ENCODE data around the gene CDC16.

Gene CDC16

DNA sequence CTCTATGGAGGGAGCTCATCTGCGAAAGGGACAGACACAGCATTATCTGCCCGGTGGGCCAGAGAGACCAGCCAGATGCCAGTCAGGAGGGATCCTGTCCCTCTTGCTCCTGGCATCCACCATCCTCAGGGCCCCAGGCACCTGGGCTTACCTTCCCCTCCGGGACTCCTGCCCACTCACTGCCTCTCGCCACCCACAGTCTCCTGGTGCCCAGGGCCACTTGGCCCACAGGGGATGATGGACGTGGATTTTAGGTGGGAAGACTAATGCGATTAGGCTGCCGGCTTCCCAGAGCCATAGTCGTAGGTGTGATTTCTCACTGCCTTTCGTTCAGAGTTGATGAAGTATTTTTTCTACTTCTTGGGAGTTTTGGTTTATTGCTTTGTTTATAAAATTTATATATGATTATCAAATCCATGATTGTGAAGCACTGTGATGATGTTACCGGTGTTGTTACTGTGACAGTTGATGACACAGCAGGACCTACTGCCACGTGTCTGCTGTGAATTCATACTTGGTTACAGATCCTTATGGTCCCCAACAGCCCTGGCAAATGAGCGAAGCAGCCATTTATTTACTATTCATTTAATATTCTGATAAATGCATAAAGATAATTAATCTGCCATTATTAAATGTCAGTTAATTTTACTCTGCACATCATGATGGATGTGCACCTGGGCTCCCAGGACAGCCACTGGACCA lies 65.1 kb downstream of the CDC16 start:
- no peak for DNase-seq (ENCODE audit: low read depth in 1 of 2, low spot score in 1 of 2)

DNA sequence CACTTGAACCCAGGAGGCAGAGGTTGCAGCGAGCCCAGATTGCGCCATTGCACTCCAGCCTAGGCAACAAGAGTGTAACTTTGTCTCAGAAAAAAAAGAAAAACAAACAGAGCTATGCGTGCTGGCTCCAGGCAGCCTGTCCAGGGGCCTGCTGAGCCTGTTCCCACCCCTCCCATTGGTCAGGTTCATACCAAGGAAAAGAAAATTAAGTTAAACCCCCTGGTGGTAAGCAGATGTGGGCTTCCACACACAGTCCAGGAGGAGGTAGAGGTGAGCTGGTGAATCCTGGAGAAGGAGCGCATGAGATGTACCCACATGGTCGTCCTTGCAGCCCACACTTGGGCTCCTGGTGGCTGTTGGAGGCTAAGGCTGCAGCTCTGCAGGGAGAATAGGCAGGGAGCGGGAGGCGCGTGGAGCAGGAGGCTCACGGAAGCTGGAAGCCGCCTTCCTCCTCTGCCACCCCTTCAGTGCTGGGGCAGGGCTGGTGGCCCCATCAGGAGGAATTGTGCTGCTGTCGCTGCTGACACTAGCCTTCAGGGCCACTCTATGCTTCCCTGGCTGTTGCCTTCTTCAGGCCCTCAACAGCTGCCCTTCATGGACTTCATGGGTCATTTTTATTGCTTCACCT lies 69.1 kb downstream of the CDC16 start:
- no peak for DNase-seq (ENCODE audit: low read depth in 1 of 2, low spot score in 1 of 2)

- DNase-seq (ENCODE audit: low read depth in 1 of 2, low spot score in 1 of 2) = no peak
Measured at GRCh38 chr13:114304346-114305034, 69.8 kb downstream of the CDC16 start.

DNA sequence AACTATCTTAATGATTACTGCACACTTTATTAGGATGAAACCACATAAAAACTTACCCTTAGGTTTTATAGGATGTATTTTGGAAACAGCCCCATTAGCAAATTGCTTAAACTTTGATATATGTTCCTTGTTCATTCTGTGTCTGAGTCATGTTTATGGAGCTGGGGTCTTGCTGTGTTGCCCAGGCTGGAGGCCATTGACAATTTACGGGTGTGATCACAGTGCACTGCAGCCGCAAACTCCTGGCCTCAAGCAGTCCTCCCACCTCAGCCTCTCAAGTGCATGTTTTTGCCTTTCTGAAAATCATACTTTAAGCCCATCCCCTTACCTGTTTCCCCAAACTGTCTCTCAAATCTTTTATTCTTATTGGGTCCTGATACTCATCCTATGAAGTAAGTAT lies 74.4 kb downstream of the CDC16 start:
- DNase-seq (ENCODE audit: low read depth in 1 of 2, low spot score in 1 of 2) = no peak

DNA sequence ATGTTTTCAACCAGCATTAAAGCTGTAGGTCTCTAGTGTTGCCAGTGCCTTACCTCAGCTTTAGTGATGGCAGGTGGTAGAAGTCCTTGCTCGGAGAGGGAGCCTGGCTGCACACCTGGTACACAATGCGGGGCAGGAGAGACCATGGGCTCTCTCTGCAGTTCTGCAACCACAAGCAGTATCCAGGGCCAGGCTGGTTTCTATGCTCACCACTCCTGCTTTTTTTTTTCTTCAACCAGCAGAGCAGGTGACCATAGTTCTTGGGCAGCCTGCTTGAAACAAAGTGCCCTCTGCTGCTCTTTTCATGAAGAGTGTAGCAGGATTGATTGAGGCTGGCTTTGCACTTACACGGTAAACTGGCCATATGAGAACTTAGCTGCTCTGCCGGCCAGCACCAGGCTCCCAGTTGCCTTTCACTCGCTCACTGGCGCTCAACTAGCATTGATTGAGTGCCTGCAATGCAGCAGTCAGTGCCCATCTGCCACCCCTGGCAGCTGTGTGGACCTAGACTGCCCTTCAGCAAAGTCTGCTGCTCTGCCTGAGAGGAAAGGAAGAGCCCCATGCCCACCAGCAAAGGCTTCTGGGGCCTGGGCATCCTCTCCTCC lies 75.2 kb downstream of the CDC16 start:
- DNase-seq (ENCODE audit: low read depth in 1 of 2, low spot score in 1 of 2) = no peak

DNA sequence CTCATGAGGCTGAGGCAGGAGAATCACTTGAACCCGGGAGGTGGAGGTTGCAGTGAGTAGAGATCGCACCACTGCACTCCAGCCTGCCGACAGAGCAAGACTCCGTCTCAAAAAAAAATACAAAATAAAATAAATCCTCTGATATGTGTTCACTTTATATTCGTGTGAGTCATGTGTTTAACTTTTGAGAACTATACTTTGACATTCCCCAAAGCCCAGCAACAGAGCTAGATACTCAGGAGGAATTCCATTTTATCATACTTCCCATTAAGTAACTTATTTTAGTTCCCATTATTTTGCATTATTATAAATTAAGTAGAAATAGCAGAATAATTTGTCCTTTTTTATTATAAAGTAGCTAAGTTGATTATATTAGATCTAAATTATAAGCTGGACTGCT lies 76.3 kb downstream of the CDC16 start:
- no peak for DNase-seq (ENCODE audit: low read depth in 1 of 2, low spot score in 1 of 2)

DNA sequence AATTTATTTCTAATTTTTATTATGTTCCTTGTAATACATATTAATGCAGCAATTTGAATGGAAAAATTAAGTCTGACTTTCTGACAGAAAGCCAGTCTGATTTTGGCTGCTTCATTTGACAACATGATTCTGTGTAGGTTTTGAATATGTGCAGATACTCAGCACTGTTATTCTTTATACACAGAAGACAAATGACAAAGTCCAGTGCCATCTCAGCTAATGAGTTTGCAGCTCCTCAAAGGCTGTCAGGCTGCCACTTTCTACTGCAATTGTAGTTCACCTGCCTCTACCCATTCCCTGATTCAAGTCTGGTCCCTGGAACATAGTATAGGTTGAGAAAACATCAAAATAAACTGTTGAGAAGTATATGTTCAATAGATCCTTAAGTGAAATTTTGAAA lies 76.7 kb downstream of the CDC16 start:
- DNase-seq (ENCODE audit: low read depth in 1 of 2, low spot score in 1 of 2) = no peak

- no peak for DNase-seq (ENCODE audit: low read depth in 1 of 2, low spot score in 1 of 2)
Measured at GRCh38 chr13:114311908-114312307, 77.2 kb downstream of the CDC16 start.

DNA sequence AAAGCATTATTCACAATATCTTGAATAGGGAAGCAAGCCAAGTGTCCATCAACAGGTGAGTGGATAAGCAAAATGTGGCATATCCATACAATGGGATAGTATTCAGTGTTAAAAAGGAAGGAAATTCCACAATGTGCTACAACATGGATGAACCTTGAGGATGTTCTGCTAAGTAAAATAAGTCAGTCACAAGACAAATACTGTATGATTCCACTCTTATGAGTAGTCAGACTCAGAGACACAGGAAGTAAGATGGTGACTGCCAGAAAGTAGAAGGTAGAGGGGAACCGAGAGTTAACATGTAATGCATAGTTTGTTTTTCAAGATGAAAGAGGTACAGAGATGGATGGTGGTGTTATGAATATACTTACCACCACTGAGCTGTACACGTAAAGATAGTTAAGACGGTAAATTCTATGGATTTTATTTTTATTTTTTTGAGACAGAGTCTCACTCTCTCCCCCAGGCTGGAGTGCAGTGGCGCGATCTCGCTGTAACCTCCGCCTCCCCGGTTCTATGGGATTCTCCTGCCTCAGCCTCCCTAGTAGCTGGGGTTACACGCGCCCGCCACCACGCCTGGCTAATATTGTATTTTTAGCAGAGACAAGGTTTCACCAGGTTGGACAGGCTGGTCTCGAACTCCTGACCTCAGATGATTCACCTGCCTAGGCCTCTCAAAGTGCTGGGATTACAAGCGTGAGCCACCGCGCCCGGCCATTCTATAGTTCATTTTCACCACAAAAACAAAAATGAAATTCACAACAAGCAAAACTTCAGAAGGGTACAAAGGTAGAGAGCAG lies 78.6 kb downstream of the CDC16 start:
- peak in 1 of 2 donors; percentile 13 for DNase-seq (ENCODE audit: low read depth in 1 of 2, low spot score in 1 of 2)

DNA sequence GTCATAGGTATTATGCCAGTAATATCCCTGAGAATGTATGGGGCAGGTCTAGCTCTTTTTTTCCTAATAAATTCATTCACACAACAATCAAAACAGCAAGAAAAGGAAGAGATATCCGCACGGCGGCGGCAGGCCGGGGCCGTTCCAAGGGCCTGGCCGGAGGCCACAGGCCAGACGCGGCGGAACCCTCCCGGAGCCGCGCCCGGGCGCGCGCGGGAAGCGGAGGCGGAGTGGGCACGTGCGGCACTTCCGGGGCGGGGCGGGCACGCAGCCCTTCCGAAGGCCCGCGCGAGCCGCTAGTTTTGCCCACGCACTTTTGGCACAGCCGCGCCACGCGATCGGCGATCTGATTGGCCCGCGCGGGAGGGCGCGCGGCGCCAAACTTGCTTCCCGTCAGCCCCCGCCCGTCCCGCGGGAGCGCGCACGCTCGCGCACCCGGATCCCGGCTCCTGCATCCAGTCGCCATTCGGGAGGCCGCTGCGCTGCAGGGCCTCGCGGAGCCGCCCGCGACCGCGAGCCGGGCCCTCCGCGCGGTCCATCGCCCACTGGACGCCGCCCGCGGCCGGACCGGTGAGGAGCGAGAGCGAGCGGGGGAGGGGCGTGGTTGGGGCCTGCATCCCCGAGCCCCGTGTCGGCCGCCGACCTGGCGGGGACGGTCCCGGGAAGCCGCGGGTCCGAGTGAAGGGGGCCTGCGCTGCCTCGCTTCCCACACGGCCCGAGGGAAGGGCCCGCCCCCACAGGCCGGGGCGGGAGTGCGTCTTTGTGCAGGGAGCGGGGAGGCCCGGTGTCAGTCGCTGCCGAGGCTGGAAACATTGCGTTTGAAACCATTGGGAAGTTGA lies 79.6 kb downstream of the CDC16 start, which contains the start of gene CHAMP1:
TSS of gene CHAMP1 (plus strand) at position 430 of the 839 bp plus-strand sequence. CDS start 9,340 bp downstream, outside the sequence.
- DNase-seq (ENCODE audit: low read depth in 1 of 2, low spot score in 1 of 2) = peak; percentile 80 to 88

DNA sequence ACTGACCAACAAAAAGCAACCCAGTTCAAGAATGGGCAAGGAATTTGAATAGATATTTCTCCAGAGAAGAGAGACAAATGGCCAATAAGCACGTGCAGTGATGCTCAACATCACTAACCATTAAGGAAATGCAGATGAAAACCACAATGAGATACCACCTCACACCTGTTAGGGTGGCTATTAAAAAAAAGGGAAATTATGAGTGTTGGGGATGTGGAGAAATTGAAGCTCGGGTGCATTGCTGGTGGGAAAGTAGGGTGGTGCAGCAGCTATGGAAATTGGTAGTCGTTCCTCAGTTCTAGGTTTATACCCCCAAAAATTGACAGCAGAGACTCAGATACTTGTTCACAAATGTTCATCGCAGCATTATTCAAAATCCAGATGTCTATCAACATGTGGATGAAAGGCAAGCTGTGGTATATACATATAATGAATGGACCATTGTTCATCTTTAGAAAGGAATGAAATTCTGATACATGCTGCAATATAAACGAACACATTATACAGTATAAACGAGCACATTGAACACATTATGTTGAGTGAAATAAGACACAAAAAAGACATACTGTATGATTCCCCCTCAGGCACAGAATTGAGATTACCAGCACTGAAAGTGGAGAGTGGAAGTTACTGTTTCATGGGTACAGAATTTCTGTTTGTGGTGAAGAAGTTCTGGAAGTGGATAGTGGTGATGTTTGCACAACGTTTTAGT lies 80.5 kb downstream of the CDC16 start:
- DNase-seq (ENCODE audit: low read depth in 1 of 2, low spot score in 1 of 2) = no peak

GRCh38 chr13:114318624-114319023 lies 83.9 kb downstream of the CDC16 start:
- DNase-seq (ENCODE audit: low read depth in 1 of 2, low spot score in 1 of 2) = no peak

GRCh38 chr13:114319441-114319913 lies 84.8 kb downstream of the CDC16 start:
- no peak for DNase-seq (ENCODE audit: low read depth in 1 of 2, low spot score in 1 of 2)

DNA sequence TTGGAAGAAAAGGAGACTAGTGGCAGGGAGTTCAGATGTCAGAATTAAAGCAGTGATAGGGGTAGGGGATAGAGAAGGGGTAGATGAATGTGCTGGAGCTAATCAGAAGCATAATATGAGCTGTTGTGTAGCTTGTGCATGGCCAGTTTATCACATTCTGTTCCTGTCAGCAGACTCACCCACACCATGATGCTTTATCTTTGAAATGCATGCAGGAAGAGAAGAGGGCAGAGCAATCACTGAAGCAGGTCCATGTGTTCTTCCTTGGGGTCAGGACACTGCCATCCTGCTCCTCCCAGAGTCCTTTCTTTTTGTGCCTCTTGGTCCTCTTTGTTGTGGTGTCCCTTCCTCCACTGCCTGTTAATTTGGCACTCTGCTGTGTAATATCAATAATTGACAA lies 85.4 kb downstream of the CDC16 start:
- DNase-seq (ENCODE audit: low read depth in 1 of 2, low spot score in 1 of 2) = no peak

DNA sequence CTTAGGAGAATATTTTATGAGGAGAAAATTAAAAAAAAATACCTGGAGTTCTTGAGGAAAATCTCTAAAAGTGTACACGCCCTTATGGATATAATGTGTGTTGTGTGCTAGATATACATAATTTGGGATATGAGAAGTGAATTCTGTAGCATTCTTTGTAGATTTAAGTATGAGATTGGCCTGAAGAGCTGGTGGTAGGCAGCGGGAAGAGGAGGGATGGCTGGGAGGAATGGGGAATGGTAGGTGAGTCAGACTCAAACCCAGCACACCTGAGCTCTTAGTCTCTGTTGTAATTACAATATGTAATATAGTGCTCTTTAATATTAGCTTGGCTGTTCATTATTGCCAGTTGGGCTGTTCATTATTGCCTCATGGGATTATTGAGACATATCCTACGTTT lies 86.6 kb downstream of the CDC16 start:
- no peak for DNase-seq (ENCODE audit: low read depth in 1 of 2, low spot score in 1 of 2)
